Measurements from ENCODE around the gene RAB15. TPM values are rescaled to one million over a fixed set of nuclear protein-coding genes. Genes with fewer than 3 reads are reported as not detected.

Gene RAB15
- total RNA-seq, 1 donor from 2014 or later = 10.4 TPM

DNA sequence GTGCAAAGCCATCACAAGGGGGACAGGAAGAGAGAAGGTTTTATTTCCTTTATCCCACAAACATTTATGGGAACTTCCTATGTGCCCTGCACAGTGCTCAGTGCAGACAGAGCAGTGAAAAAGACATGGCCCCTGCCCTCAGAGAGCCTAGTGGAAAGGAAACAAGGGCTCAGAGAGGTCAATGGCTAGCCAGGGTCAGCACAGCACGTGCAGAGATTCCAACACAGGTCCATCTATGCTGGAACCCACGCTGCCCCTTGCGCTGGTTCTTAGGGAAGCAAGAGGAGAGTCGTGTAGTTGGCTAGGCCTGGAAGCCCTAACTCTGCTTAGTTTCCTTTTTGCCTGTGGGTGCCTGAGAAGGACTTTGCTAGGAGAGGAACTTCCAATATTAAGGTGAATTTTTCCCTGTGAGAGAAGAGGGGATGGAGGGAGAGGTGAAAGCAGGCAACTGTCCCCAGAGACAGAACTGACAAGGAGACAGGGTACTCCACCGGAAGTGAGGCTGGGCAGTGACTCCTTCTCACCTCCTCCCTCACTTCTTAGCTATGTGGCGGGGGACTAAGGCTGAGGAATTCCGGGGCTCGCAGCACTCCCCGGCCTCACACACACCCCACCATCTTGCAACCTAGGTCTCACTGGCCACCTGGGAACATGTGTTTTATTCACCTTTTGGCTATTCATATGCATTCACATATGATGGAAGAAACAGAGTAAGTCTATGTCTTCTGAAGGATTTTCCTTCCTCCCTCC lies 17.5 kb downstream of the RAB15 start:
- DNase-seq = no peak

DNA sequence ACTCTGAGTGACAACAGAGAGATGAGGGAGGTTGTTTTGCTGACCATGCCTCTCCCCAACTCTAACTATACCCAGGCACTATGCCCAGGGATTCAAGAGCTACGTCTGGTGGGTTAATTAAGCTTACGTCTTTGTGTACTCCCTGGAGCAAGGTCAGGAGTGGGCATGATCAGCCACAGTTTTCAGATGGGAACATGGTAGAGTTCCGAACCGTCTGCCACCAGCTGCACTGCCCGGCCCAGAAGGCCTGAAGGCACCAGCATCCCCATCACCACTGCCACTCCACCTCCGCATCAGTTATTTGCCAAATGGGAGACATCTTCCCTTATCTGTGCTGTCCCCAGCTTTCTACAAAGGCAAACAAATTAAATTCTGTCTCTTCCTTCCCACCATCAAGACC lies 18.5 kb downstream of the RAB15 start:
- DNase-seq = no peak

DNA sequence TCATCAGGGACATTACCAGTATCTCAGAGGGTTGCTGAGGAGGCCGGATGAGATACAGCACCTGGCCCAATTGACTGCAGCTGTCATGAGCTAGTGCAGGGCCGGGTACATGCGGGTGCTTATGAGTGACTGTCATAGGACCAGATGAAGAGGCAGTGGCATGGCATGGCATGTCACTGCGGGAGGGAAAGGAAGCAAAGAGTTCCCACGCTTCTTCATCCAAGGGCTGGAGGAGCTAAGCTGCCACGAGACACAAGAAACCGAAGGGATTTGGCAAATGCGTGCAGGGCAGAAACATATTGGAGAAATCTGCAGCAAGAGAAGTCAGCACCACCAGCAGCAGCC lies 18.9 kb downstream of the RAB15 start:
- DNase-seq = no peak

DNA sequence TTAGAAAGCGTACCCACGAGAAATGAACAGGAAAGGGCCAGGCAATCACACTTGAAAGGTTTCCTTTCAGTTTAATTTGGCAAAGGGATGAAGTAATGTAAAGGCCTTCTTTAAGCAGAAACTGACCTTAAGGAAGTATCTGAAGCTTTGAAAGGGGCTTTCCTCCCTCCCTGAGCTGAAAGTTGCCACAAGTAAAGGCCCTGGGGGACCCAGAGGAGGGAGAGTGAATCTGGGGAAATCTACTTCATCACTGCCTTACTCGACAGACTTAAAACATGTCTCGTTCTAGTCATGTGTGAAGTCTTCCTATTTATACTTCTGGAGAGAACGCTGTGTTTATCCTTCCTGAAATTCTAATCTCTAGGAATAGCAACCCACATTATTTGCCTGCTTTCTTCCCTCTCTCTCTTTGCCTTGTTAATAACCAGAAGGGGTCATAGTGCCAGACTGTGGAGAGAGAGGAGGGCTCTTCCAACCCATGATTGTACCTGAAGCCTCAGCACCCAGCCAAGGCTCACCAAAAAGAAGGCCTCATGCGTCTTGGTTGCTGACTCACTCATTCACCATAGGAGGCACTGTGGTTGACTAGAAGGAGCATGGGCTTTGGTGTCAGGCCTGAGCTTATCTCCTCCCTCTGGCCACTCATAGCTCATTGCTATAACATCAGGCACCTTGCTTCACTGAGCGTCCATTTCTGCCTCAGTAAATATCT lies 19.4 kb downstream of the RAB15 start:
- DNase-seq = no peak

DNA sequence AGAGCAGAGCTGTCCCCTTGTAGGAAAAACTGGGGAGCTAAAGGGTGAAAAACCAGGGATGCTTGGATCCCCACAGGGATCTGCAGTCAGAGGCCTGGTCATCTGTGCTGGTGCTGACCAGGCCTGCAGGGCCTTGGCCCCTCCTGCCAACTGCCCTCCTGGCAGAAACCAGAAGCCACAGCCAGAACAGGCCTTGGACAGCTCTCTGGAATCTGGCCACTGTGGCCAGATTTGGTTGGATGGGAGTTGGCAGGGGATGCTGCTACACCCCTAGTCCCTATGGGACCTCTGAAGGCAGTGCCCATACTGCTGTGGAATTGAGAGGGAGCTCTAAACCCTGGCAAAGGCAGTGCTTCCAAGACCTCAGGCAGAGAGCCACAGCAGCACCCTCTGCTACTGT lies 20.4 kb downstream of the RAB15 start:
- DNase-seq = no peak

DNA sequence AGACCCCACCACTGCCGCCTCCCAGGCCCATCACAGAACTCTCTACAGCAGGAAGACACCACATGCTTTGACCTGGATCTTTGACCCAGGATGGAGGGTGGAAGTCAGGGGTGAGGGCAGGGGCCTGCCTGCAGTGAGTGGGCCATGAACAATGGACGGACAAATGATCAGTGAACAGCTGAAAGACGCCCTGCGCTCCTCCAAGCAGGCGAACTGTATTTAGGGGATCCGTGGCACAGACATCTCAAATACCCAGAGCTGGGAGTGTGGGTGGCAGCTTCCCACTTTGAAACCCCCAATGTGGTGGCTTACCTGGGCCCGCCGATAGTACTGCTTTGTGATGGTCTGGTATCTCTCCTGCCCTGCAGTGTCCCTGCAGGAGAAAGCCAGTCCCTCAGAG lies 20.8 kb downstream of the RAB15 start:
- DNase-seq = no peak

DNA sequence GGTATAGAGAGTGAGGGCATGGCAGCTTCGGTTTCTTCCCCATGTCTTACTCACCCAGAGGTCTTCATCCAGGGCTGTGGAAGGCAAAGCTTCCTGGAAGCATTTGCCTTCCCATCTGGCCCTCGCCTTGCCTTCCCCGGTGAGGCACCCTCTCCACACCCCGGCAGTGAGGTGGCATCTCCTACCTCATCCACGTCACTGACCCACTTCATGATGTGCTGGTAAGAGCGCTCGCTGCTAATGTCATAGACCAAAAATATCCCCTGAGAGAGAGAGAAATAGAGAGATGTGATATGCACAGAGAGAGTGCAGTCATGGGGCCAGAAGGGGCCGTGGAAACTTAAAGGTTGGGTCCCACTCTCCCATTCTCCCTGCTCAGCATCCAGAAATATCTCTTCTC lies 21.2 kb downstream of the RAB15 start:
- DNase-seq = no peak

DNA sequence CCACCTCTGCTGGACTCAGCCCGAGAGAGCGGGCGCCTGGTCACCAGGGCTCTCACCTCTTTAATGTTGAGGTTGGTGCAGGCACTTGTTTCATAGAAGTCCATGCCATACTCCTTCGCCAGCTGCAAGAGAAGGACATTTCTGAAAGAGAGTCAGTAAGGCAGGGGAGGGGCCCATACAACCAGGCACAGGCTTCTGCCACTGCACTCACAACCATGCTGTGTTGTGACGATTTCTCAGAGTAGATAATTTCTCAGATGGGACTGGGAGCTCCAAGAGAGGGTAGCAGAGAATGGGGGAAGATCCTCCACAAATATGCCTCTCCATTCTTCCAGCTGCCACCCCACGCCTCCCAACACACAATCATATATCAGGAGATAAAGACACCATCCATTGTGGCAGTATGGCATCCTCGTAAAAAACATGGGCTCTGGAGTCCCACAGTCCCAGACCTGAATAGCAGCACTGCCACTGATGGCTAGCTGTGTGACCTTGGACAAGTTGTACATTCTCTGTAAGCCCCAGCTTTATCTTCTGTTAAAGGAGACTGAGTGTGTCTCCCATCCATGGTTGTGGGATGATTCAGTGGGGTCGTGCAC lies 23.4 kb downstream of the RAB15 start:
- DNase-seq = no peak

DNA sequence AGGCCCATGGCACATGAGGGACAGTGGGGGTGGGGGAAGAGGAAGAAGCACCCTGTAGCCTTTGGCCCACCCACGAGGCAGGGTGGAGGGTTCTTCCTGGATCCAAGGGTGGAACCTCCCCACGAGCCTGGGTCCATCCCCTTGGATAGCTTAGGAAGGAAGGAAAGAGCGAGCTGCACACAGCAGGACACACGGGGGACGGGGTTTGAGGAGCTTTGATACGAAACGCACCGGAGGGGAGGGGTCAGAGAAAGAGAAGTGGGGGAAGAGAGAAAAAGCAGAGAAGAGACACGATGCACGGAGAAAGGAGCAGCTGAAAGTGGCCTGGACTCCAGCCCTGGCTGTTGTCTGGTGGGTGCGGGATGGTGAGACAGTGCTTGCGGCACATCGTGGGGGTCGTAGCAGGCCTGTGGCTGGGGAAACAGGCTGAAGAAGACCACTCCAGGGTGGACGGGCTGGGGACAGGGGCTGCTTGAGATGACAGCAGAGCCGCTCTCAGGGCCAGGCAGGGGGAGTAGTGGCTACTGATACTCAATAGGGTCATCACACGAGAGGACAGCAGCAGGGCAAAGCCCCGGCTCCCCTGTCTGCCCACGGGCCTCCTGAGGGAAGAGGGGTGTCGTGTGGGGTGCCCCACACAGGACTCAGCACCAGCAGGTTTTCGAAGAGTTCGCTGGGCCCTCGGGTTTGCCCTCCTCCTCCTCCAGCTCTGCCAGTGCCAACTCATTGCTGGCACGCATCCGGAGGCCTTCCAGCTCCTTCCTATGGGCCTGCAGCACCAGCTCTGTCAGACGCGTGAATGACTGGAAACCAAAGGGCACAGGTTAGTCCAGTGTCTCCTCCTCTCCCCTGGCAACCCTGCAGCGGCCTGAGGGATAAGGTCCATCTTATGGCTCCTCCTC lies 24.2 kb downstream of the RAB15 start:
- DNase-seq = no peak

DNA sequence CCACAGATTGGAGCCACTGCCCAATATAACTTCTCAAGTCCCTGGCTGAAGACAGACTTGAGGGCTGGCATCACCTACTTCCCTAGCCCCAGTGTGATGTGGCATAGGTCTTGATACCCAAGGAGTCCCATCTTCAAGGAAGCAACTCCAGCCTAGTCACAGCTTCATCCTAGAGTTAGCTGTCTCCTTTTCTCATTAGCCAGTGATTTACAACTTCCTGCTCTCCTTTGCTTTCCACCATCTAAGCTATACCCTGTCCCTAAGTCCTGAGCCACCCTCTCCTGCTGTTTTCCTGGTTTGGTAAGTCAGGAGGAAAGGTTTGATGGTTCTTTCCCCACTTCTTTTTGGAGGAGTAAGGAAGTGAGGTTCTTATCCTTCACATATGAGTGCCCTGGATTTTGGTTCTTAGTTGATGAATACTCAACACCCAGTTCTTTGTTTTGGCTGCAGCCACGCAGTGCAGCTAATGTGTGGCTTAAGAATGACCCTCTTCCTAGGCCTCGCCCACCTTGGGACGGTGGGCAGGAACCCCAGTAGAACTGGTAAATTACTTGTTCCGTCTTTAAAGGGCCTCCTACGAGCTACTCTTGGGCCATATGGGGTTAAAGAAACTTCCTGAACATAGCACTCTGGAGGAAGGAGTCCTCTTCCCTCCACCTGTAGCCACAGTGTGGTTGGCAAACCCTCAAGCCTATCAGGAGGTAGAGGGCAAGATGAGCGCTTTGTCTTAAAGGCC lies 25.7 kb downstream of the RAB15 start:
- DNase-seq = no peak

DNA sequence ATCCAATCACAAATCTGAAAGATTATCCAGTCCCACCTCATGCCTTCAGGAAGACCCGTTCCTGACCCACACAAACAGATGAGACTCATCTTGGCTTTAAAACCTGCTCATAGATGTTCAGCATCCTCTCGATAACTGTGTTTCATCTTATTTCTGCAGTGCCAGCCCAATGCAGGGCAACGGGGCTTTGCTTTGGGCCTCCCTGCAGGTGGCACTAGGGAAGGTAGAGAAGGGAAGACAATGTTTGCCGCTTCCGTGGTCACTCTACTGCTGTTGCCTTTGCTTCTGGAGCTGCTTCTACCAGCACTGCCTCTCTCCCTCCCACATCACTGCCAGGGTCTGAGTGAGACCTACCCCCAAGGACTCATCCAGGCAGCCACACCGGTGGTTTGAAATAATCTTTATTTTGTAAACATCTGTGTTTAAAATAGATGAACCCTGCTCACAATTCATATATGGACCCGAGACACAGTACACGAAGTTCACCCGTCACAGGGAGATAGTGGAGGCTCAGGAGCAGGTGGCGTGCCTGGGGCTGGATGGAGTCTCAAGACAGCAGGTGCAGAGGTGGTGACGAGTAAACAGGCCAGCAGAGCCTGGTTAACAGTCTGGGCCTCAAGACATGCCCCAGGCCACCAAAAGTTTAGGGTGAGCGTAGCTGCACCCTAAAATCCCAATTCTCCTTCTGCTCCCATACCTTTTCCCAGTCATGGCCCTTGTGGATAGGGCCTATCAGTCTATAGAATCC lies 26.5 kb downstream of the RAB15 start:
- DNase-seq = no peak

DNA sequence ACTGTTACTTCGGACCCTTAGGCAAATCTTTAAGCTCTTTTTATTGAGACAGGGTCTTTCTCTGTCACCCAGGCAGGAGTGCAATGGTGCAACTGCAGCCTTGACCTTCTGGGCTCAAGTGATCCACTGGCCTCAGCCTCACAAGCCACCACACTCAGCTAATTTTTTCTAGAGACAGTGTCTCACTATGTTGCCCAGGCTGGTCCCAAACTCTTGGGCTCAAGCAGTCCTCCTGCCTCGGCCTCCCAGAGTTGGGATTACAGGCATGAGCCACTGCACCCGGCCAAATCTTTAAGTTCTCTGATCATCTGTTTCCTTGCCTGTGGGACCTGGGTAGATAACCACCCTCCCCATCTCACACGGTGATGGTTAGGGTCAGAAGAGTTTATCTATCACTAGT lies 27.3 kb downstream of the RAB15 start:
- DNase-seq = no peak

DNA sequence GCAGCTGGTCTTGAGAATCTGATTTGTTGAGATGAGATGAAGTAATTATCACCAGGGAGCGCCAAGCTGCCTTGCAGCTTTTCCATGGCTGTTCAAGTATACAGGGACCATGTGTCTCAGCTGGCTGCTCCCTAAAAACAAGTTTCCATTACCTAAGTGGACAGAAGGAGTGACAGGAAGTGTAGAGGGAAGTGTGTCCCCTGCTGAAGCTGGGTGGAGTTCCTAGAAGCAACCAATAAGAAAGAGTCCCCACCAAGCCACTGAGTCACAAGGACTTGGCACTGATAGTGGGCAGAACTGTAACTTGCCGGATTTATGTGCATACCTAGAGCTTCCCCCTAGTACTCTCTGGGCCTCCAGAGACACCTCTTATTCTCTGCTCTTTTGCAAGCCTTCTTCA lies 28.1 kb downstream of the RAB15 start:
- DNase-seq = no peak

DNA sequence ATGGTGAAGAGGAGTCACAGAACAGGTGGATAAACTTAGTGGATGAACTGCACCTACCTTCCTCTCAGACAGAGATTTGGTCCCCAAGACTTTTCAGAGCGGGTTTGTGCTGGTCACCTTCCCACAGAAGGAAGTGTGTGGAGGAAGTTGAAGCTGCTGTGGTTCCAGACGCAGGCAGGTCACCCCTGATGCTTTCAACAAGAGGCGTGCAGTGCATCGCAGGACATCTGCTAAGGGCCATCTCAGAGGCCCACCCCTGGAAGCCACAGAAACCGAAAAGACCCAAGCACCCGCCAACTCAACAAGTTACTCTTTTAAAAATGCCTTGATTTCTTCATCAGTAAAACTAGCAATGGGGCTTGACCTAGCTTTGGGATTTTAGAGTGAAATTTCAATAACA lies 28.6 kb downstream of the RAB15 start:
- no peak for DNase-seq

DNA sequence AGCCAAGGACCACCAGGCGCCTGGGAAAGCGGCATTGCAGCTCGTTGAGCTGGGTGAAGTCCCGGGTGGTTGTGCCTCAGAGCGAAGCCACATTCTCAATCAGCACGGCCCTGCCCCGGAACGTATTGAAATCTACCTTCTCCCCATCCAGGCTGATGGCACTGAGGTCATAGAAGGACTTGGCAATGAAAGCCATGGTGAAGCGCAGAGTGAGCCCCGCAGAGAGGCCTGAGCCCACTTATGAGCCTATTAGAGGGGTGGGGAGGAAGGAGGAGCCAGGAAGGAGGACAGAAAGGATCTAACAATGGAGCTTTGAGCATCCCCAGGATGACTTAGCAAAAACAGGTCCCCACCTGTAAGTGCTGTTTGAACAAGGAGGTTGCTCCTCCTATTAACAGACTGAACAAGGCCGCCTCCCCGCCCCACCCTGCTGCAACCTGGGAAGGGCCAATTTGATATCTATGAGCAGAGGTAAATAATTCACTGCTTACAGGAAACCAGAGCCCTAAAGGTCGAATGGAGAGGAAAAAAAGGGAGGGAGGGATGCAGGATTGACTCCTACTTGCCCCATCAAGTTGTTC lies 29.5 kb downstream of the RAB15 start, which contains the start of gene GPX2:
GPX2 (minus strand) TSS at position 215 of the 581 bp plus-strand sequence; CDS start at position 196, 19 bp downstream.
- no peak for DNase-seq

DNA sequence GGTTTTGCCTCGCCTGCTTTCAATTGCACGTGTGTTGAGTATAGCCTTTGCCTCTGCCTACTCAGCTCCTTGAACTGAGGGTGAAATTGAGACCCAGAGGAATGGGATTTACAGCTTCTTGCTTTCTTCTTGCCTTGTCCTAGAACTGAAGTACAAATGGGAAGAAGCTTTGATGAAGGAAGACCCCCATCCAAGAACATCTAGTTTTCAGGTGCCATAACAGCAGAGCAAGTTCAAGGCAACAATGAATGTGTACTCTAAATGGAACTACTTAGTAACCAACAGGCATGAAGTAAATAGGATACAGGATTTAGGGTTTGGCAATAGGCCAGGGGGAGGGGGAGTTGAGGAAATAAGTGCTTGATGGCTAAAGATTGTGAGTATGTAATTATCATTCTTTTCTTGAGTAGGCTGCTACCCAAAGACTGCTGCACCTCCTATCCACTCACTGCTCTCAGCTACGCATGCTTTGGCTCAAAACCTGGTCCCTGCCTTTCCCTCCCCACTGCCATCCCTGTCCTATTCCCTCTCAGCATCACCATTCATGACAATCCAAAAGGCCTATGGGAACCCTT lies 31.7 kb downstream of the RAB15 start:
- DNase-seq = no peak

DNA sequence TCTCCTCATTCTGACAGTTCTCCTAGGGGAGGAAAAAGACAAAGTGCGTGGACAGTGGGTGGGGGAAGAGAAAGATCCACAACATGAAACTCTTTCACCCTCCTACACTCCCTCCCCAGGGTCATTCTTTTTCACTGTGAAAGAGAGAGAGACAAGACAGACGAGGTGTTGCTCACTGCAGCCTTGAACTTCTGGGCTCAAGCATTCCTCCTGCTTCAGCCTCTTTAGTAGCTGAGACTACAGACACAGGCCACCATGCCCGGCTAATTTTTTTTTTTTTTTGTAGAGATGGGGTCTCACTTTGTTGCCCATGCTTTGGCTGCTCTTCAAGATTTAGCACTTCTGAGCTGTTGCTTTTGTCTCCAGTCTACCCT lies 32.3 kb downstream of the RAB15 start:
- DNase-seq = no peak

DNA sequence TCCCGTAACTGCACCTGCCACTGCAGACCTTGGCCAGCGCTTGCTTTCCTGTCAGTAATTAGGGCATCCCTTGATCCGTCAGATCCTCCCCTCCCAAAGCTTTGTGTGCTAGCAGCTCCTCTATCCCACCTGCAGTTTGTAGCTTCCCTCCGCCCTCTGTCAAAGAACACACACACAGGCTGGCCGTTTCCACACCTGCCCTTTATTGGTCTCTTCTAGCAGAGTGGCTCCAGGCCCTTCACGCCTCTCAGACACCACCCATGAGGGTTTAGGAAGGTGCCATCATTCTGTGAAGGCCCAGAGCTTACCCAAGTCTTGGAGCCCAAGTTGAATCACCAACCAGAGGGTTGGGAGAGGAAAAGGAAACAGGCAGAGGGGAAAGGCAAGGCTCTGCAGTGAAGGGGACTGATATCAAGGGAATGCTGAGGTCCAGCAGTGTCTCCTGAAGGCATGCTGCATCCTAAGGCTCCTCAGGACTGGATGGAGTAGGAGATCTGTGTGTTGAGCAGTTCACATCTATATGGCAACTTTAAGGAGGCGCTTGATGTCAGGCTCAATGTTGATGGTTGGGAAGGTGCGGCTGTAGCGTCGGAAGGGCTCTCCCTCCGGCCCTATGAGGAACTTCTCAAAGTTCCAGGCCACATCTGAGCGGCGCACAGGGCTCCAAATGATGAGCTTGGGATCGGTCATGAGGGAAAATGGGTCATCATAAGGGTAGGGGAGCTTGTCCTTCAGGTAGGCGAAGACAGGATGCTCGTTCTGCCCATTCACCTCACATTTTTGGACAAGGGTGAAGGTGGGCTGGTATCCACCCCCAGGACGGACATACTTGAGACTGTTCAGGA lies 32.9 kb downstream of the RAB15 start:
- no peak for DNase-seq

DNA sequence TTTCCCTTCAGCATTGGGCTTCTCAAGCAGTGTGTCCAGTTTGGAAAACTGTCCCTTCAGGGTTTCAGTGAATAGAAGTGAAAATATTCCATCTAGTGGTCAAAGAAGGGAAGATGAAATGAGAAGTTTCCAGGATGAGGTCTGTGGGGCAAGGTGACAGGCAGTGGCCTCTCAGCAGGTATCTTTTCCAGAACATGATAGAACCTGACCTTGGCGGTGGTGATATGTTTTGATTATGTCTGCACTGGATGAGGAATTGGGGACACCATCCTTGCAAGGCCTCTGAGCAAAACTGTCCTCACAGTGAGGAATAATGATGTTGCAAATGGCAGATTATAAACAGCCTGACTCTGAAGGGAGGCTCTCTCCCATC lies 34.3 kb downstream of the RAB15 start:
- peak; percentile 28 for DNase-seq
